DLD1 (cell line): Measurements from ENCODE around the gene NTRK2.

Source experiments
- in situ Hi-C: cut with HindIII; loops from 2 replicates; pipeline ENCODE4 v1.10.0; 2017; ENCODE audit warnings: low sequenced_read_pairs

NTRK2 gene

GRCh38 chr9:84681516-84682285 lies 12.2 kb downstream of the NTRK2 start:
- in situ Hi-C loops = no loop called here

DNA sequence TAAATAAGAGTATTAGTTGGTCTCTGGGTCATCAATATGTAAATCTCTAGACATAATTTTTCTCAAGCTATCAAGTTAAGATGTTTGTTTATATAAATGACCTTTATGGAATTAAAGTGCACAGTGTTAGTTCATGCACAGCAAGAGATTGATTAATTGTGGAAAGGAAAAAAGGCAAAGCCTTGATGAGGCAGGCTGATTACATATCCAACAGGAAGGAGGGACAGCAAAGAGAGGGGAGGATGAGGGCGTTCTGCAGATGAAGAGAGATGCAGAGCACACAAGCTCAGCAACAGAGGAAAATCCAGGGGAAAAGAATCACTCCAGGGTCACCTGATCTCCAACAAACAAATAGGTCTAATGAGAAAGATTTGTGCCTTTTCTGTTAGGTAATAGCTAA lies 16.5 kb downstream of the NTRK2 start:
- in situ Hi-C loops = no loop called here

- in situ Hi-C loops = no loop called here
These were observed 19.4 kb downstream of the NTRK2 start for GRCh38 chr9:84688956-84689355.

GRCh38 chr9:84691634-84692033 lies 22.1 kb downstream of the NTRK2 start:
- in situ Hi-C loops = loop anchor here (10.0 kb wide), 1 partner anchor 573 kb away; no protein-coding TSS in a partner anchor

- in situ Hi-C loops = loop anchor here (10.0 kb wide), 1 partner anchor 571 kb away; no protein-coding TSS in a partner anchor
These were observed 24.7 kb downstream of the NTRK2 start for GRCh38 chr9:84694248-84694647.

GRCh38 chr9:84697042-84697441 lies 27.5 kb downstream of the NTRK2 start:
- in situ Hi-C loops = loop anchor here (10.0 kb wide), 1 partner anchor 568 kb away; no protein-coding TSS in a partner anchor

DNA sequence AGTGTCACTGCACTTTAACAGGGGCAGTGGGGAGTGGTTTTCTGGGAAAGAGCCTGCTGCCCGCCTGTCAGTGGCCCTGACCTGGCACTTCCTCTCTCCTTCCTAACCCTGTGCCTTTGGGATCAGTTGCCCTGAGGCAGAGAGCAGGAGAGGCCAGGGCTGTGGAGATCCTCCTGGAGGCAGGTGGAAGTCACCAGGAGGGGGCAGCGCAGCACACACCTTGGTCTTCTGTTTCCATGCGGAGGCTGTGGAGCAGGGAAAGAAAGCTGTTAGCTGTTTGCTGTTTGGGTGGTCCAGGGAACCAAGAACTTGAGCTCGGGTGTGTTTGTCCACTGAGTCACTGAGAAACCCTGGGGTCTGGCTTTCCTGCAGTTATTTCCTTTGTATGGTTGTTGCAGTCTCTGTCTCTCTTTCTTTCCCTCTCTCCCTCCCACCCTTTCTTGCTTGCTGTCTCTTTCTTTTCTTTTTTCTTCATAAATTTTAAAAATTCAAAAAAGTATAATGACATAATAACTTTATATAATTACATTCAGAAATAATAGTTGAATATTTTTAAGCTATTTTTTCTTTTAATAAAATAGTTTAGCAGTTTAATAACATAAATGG lies 28.1 kb downstream of the NTRK2 start:
- in situ Hi-C loops = loop anchor here (10.0 kb wide), 1 partner anchor 567 kb away; no protein-coding TSS in a partner anchor

DNA sequence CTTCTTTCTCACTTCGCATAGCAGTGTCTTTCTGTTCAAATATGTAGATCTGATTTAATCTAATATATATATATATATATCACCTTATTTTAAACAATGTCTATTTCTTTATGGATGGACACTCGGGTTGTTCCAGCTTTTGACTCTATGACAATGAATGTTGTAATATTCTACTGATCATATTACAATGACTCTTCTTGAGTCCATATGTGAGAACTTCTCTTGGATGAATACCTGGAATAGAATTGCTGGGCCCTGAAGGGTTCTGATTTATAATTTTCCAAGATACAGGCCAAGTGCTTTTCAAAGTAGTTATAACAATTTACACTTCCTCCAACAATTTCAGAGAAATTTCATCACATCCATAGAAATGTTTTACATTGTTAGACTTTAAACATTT lies 28.8 kb downstream of the NTRK2 start:
- in situ Hi-C loops = loop anchor here (10.0 kb wide), 1 partner anchor 566 kb away; no protein-coding TSS in a partner anchor

DNA sequence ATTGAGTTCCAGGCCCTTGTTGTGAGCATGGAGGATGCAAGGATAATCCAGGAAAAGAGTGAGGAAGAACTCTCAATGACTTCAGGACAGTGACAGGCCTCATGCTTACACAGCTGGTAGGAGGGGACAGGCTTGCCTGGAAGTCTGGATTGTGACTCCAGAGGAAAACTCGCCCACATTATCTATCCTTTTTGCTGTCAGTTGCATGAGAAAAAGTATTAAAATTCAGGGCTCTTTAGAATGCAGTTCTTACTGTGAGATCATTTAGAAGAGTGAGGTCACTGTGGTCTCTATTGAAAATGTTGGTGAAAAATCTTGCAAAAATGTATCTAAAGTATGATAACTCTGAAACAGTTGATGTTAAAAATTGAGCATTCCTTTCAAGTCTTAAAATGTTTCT lies 30.5 kb downstream of the NTRK2 start:
- in situ Hi-C loops = loop anchor here (10.0 kb wide), 1 partner anchor 565 kb away; no protein-coding TSS in a partner anchor

DNA sequence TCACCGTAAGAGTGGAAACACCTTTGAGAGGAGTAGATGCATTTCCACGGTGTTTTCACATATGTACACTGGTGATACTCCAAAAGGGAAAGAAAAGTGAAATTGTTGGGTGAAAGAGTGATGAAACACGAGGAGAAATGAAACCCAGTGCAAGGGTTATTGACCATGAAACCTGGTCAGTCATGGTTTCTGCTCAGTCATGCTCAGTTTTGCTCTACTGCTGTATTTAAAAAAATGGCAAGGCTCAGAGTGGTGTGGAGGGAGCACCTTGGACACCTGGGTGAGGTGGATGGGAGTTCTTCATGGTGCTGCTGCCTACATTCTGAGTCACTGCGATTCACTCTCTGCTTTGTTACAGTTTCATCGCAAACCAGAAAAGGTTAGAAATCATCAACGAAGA lies 32.3 kb downstream of the NTRK2 start:
- in situ Hi-C loops = no loop called here

- in situ Hi-C loops = no loop called here
These were observed 32.9 kb downstream of the NTRK2 start for GRCh38 chr9:84702471-84702870.

DNA sequence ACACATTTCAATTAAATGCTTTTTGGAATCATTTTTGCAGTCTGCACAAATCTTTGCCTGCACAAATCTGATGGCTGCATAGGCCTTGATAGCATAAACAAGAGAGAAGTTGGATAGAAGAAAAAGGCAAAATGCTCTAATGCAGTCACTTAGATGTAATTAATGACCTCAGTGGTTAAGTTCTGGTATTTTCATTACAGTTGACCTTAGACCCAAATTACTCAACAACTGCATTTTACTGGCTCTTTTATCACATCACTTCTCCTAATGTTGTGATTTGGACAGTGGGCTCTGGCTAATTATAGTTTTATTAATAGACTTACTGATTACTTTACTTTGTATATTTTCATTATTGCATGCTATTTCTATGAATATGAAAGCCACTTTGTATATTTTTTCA lies 34.3 kb downstream of the NTRK2 start:
- in situ Hi-C loops = no loop called here

- in situ Hi-C loops = no loop called here
These were observed 35.6 kb downstream of the NTRK2 start for GRCh38 chr9:84705128-84705527.

GRCh38 chr9:84708400-84708799 lies 38.9 kb downstream of the NTRK2 start:
- in situ Hi-C loops = no loop called here

GRCh38 chr9:84709056-84709455 lies 39.5 kb downstream of the NTRK2 start:
- in situ Hi-C loops = no loop called here

GRCh38 chr9:84710701-84711397 lies 41.3 kb downstream of the NTRK2 start:
- in situ Hi-C loops = no loop called here

DNA sequence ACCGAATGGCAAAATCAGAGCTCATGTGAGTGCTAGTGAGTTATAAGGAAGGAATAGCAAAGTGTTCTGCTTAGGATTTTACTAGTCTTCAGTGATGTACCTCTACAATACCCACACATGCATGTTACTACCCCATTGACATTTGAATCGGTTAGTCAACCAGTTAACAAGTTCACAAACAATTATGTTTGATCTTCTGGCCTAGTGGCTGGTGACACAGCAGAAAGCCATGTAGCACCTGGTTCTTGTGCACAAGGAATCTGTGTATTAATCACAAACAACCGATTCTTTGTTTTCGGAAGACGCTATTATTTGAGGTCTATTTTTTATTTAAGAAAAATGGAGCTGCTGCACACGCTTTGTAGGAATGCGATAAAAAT lies 41.9 kb downstream of the NTRK2 start:
- in situ Hi-C loops = no loop called here

DNA sequence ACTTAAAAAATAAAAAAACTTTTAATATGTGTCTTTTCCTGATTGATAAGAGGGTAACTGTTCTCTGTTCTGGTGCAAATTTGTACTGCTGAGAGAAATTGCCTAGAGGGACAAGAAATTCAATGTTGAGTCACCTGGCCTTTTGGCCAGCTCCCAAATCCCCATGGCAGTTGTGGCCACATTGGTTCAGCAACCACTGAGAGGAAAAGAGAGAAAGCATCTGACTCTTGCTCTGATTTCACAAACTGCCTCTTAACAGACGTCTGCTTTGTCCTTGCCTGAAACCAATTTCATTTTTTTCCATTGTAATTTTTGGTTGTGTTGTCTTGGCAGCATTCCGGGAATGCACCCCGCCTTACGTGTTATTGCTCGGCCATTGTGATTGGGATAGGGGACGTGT lies 42.4 kb downstream of the NTRK2 start:
- in situ Hi-C loops = no loop called here

- in situ Hi-C loops = no loop called here
These were observed 46.7 kb downstream of the NTRK2 start for GRCh38 chr9:84716217-84716616.

- in situ Hi-C loops = no loop called here
These were observed 48.9 kb downstream of the NTRK2 start for GRCh38 chr9:84718476-84718875.

- in situ Hi-C loops = no loop called here
These were observed 53.0 kb downstream of the NTRK2 start for GRCh38 chr9:84722388-84722989.
